Regular cardiac myocyte (primary cell): ENCODE results near the gene C1S. TPM values are rescaled to one million over a fixed set of nuclear protein-coding genes. Genes with fewer than 3 reads are reported as not detected.

Source experiments
- total RNA-seq: library from RNA; depleted of rRNA; stranded (reverse); fragments of >200 nt; gene quantifications from 2 replicates; pipeline ENCODE4 v1.2.3, GENCODE V29; 2014

Gene C1S
- total RNA-seq: 24.7 and 213 TPM in 2 replicates

GRCh38 chr12:7060353-7060954 lies at the start of gene C1S:
Gene C1S (plus strand): TSS chr12:7060718. CDS start chr12:7061913, 1,195 bp downstream.

GRCh38 chr12:7018350-7019042 lies 42.0 kb upstream of the C1S start, which contains the start of gene LPCAT3:
Gene LPCAT3 (minus strand): TSS chr12:7018476. CDS start chr12:7018424, 52 bp downstream.

GRCh38 chr12:7092229-7092985 lies 31.9 kb downstream of the C1S start, which contains the start of gene C1R:
Gene C1R (minus strand): TSS chr12:7092445. CDS start chr12:7092388, 57 bp downstream.

DNA sequence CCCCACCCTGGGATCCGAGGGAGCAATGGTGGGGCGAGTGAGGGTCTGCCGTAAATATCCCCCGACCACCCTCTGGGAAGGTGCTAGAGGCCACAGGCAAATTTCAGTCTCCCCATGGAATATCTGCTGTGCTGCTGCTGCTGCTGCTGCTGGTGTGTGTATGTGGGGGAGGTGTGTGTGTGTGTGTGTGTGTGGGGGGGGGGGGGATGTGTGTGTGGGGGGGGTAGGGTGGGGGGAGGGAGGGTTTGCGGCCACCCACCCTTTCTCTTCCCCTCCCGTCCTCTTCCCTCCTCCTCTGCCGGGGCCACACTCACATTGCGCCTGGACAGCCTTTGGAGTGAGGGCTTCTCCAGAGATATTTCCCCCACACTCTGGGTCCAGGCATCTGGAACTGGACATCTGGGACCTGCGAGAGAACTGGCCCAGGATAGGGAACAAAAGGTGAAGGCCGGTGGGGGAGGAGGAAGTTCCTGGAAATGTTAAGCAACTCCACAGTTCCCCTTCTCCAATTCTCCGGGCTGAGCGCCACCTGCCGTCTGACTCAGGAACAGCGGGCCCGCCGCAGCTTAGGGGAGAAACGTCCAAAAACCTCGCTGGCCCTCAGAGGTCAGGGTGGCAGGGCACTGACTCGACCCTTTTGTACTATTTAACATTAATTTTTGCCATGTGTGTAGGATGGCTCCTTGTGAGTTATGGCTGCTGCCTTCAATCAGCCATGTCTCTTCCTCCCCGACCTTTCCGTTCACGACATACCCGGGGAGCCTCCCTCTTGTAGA lies 48.5 kb downstream of the C1S start, which contains the start of gene C1RL:
TSS of gene C1RL (minus strand) at position 419 of the 776 bp plus-strand sequence. CDS start at position 385, 34 bp downstream.

Other genes with a start within 250 kb of the C1S start
- 0.96 and 2.5 TPM in 2 replicates for gene GPR162, start 238.9 kb upstream of the C1S start, total RNA-seq
- 79.6 and 124 TPM in 2 replicates for gene P3H3, start 232.3 kb upstream of the C1S start, total RNA-seq
- 1.4 and 2.5 TPM in 2 replicates for gene GNB3, start 219.8 kb upstream of the C1S start, total RNA-seq
- gene CDCA3, start 209.4 kb upstream of the C1S start, total RNA-seq: 5.6 and 29.7 TPM in 2 replicates
- 77.8 and 123 TPM in 2 replicates for gene USP5, start 208.6 kb upstream of the C1S start, total RNA-seq
- gene TPI1, start 193.2 kb upstream of the C1S start, total RNA-seq: 1,644 and 1,719 TPM in 2 replicates
- gene SPSB2, start 187.4 kb upstream of the C1S start, total RNA-seq: 3.6 and 4.2 TPM in 2 replicates
- 8.6 and 18.0 TPM in 2 replicates for gene LRRC23, start 155.9 kb upstream of the C1S start, total RNA-seq
- 40.8 and 66.8 TPM in 2 replicates for gene ENO2, start 146.1 kb upstream of the C1S start, total RNA-seq
- 4.4 and 9.0 TPM in 2 replicates for gene ATN1, start 132.8 kb upstream of the C1S start, total RNA-seq
- not detected in 2 replicates for gene RNU7-1, start 116.9 kb upstream of the C1S start, total RNA-seq
- 75.3 and 141 TPM in 2 replicates for gene C12orf57, start 116.7 kb upstream of the C1S start, total RNA-seq
- under 0.01 TPM in 1 of 2 replicates, not detected in the other for gene PTPN6, start 109.4 kb upstream of the C1S start, total RNA-seq
- gene PHB2, start 90.1 kb upstream of the C1S start, total RNA-seq: 149 and 175 TPM in 2 replicates
- gene EMG1, start 89.8 kb upstream of the C1S start, total RNA-seq: 49.3 and 94.9 TPM in 2 replicates
- gene LPCAT3, start 42.2 kb upstream of the C1S start, total RNA-seq: 5.9 and 9.2 TPM in 2 replicates
- gene C1R, start 31.7 kb downstream of the C1S start, total RNA-seq: 11.7 and 106 TPM in 2 replicates
- gene C1RL, start 48.5 kb downstream of the C1S start, total RNA-seq: 7.1 and 37.2 TPM in 2 replicates
- gene RBP5, start 68.2 kb downstream of the C1S start, total RNA-seq: 0.19 TPM in 1 of 2 replicates, not detected in the other
- gene CLSTN3, start 69.7 kb downstream of the C1S start, total RNA-seq: 6.7 and 8.2 TPM in 2 replicates
- gene PEX5, start 129.0 kb downstream of the C1S start, total RNA-seq: 20.3 and 29.9 TPM in 2 replicates
- gene ACSM4, start 243.4 kb downstream of the C1S start, total RNA-seq: not detected in 2 replicates